OCI-LY7 (cell line): ENCODE data around the gene TM2D3. TPM values are rescaled to one million over a fixed set of nuclear protein-coding genes. Genes with fewer than 3 reads are reported as not detected.
A peak's percentile ranks its signal among the peaks of the same experiment; 100 is the strongest.

ENCODE experiments used
- Bru-seq: library from RNA; stranded (reverse); fragments of 400-500 nt; gene quantifications from one replicate; lab custom pipeline; 2021; lab: Mats Ljungman, UMichigan
- BruChase-seq, 2 experiments: library from RNA; stranded (reverse); fragments of 400-500 nt; gene quantifications; one replicate each; lab custom pipeline; 2021; lab: Mats Ljungman, UMichigan
- BruUV-seq: library from RNA; stranded (reverse); fragments of 400-500 nt; replicated peaks from 2 replicates; lab custom pipeline; 2021; lab: Mats Ljungman, UMichigan
- CTCF ChIA-PET: fragments of 300-600 bp; sonication (Branson Sonifier 250); formaldehyde crosslinking; loops from one replicate; lab custom pipeline; 2022; ENCODE audit warnings: antibody characterized with exemption; ENCODE audit not compliant: unreplicated experiment; lab: Charles Lee
- POLR2A ChIA-PET: fragments of 300-600 bp; sonication (Branson Sonifier 250); formaldehyde crosslinking; loops from one replicate; lab custom pipeline; 2022; ENCODE audit warnings: antibody characterized with exemption; lab: Charles Lee
- DNase-seq: peaks from one replicate; pipeline ENCODE4 v3.0.0-alpha.2; 2015; ENCODE audit warnings: low spot score
- H2AFZ ChIP-seq: fragments of 200-600 bp; sonication (generic), shearing (Covaris generic); 2 replicates; pipeline ENCODE4 v1.6.1; 2014; ENCODE audit warnings: mild to moderate bottlenecking, antibody characterized with exemption, low read length, moderate library complexity
- H3K27ac ChIP-seq: fragments of 200-600 bp; sonication (generic); 2 replicates; pipeline ENCODE4 v1.5.1; 2014; ENCODE audit warnings: mixed run types, low read depth, mild to moderate bottlenecking, moderate library complexity, low read length, inconsistent platforms; ENCODE audit not compliant: poor library complexity, severe bottlenecking
- H3K36me3 ChIP-seq: fragments of 200-600 bp; sonication (generic); 2 replicates; pipeline ENCODE4 v1.6.1; 2014; ENCODE audit warnings: mild to moderate bottlenecking, antibody characterized with exemption, low read length, moderate library complexity, mixed read lengths; ENCODE audit not compliant: insufficient read depth
- H3K4me1 ChIP-seq: fragments of 200-600 bp; sonication (generic); 2 replicates; pipeline ENCODE4 v1.5.1; 2014; ENCODE audit warnings: mild to moderate bottlenecking, low read length; ENCODE audit not compliant: insufficient read depth, poor library complexity, severe bottlenecking
- H3K4me2 ChIP-seq: fragments of 200-600 bp; sonication (generic); 2 replicates; pipeline ENCODE4 v1.6.1; 2014; ENCODE audit warnings: mild to moderate bottlenecking, low read length
- H3K4me3 ChIP-seq: fragments of 200-600 bp; sonication (generic); 2 replicates; pipeline ENCODE4 v1.5.1; 2014; ENCODE audit warnings: mild to moderate bottlenecking, low read depth, low read length; ENCODE audit not compliant: poor library complexity, severe bottlenecking
- H3K79me2 ChIP-seq: fragments of 200-600 bp; sonication (generic); 2 replicates; pipeline ENCODE4 v1.6.1; 2016; ENCODE audit warnings: low read depth, mild to moderate bottlenecking, low read length, moderate library complexity, mixed read lengths; ENCODE audit not compliant: insufficient read depth
- H3K9me2 ChIP-seq: fragments of 200-600 bp; sonication (generic); 2 replicates; pipeline ENCODE4 v1.6.1; 2016; ENCODE audit warnings: mild to moderate bottlenecking, low read length, mixed read lengths; ENCODE audit not compliant: insufficient read depth
- H3K9me3 ChIP-seq: fragments of 200-600 bp; sonication (generic); 2 replicates; pipeline ENCODE4 v1.6.1; 2014; ENCODE audit warnings: mild to moderate bottlenecking, mixed run types, low read length, mixed read lengths
- H4K20me1 ChIP-seq: fragments of 200-600 bp; sonication (generic); 2 replicates; pipeline ENCODE4 v1.6.1; 2014; ENCODE audit warnings: mild to moderate bottlenecking, antibody characterized with exemption, low read length, moderate library complexity, mixed read lengths; ENCODE audit not compliant: insufficient read depth
- EZH2phosphoT487 ChIP-seq: fragments of 200-600 bp; sonication (generic); IDR thresholded peaks from 2 replicates; pipeline ENCODE4 v1.6.1; 2018; ENCODE audit warnings: low read depth, borderline replicate concordance, mild to moderate bottlenecking, mixed run types, antibody characterized with exemption, low read length, moderate library complexity, mixed read lengths
- intact Hi-C: fragments of 100-400 bp; cut with micrococcal nuclease; formaldehyde crosslinking; loops from one replicate; pipeline ENCODE4 v1.10.0; 2022; ENCODE audit not compliant: unreplicated experiment
- long read RNA-seq: library from polyadenylated mRNA; stranded (forward); transcript quantifications from one replicate; pipeline ENCODE4 v2.0.0, GENCODE V29; 2022
- total RNA-seq, 2 experiments: library from RNA; depleted of rRNA in 1 of 2; stranded (reverse); fragments of >200 nt in 1 of 2; shearing (Covaris generic) in 1 of 2; gene quantifications; 2 replicates each; pipeline ENCODE4 v1.2.3, GENCODE V29; 2014 to 2022
- TF ChIP-seq, protein P1 (sequence below): fragments of 200-600 bp; sonication (generic); conservative IDR thresholded peaks from 2 replicates; pipeline ENCODE4 v1.5.1; 2014; ENCODE audit warnings: mild to moderate bottlenecking, antibody characterized with exemption, low read length, moderate library complexity, mixed read lengths

TM2D3 gene
- 28.2 and 39.0 TPM in 2 replicates for total RNA-seq (2014; rRNA removed; shearing (Covaris generic))
- 33.6 and 40.5 TPM in 2 replicates for total RNA-seq (2022)
- Bru-seq, nascent RNA, result percentile 81 among the genes with signal in this experiment
- BruChase-seq, experiment 1, labeled RNA remaining after a 6-hour chase, result percentile 60 among the genes with signal in this experiment
- BruChase-seq, experiment 2, labeled RNA remaining after a 2-hour chase, result percentile 77 among the genes with signal in this experiment
- long read RNA-seq, transcript TM2D3-202 (5 exons, 1,329 nt), result major isoform, 17 of 41 reads
- long read RNA-seq, transcript TM2D3-201 (6 exons, 1,381 nt), result minor isoform, 13 of 41 reads
- long read RNA-seq, partial matches to known transcripts, result 2 of 41 reads
- long read RNA-seq, other reads (novel, unspliced or antisense), result 4 of 41 reads

- Histone ChIP-seq H2AFZ (peak within 1 kb of the TSS; percentile 68; the same call in 1 of the 2 replicates), H3K36me3 (peaks cover 33% of the 10 kb centered on the region), H3K4me2 (peak within 1 kb of the TSS; percentile 100), H3K4me1 (peaks cover 32% of the 10 kb centered on the region), H3K27ac (peak within 1 kb of the TSS; percentile 84), H4K20me1 (peaks cover 23% of the 10 kb centered on the region), H3K4me3 (peak within 1 kb of the TSS; percentile 82), H3K9me2 (no peaks in the 10 kb centered on the region), H3K9me3 (no peaks in the 10 kb centered on the region), H3K79me2 (peaks cover 48% of the 10 kb centered on the region)
- intact Hi-C loops, result loop anchor here (1.0 to 5.0 kb wide), 5 partner anchors 70 to 725 kb away; partner anchors contain the start of gene TARS3
- BruUV-seq, result no TSS peak
- DNase-seq, result peak; percentile 94
- POLR2A ChIA-PET, result interaction anchor here (0.5 to 0.6 kb wide), 2 partner anchors 354 to 1003 kb away, joined by 3 read pairs; no protein-coding TSS in a partner anchor
- CTCF ChIA-PET, result no interaction called here
- TF ChIP-seq, protein P1, sequence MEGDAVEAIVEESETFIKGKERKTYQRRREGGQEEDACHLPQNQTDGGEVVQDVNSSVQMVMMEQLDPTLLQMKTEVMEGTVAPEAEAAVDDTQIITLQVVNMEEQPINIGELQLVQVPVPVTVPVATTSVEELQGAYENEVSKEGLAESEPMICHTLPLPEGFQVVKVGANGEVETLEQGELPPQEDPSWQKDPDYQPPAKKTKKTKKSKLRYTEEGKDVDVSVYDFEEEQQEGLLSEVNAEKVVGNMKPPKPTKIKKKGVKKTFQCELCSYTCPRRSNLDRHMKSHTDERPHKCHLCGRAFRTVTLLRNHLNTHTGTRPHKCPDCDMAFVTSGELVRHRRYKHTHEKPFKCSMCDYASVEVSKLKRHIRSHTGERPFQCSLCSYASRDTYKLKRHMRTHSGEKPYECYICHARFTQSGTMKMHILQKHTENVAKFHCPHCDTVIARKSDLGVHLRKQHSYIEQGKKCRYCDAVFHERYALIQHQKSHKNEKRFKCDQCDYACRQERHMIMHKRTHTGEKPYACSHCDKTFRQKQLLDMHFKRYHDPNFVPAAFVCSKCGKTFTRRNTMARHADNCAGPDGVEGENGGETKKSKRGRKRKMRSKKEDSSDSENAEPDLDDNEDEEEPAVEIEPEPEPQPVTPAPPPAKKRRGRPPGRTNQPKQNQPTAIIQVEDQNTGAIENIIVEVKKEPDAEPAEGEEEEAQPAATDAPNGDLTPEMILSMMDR, result peak; percentile 63
- TF ChIP-seq EZH2phosphoT487, result no peak
Measured at GRCh38 chr15:101652098-101652785, at the start of gene TM2D3. TM2D3 (minus strand) TSS chr15:101652381; CDS start chr15:101652361, 20 bp downstream.

GRCh38 chr15:101698314-101698713 is 46.1 kb upstream of the TM2D3 start:
- H3K4me3 ChIP-seq, result no peak overlapping the region
- ChIA-PET POLR2A (interaction anchor here (0.7 kb wide), 1 partner anchor 8 kb away, joined by 3 read pairs; no protein-coding TSS in a partner anchor), CTCF (interaction anchor here (0.6 kb wide), 1 partner anchor 79 kb away, joined by 3 read pairs; no protein-coding TSS in a partner anchor)
- H2AFZ ChIP-seq, result no peak overlapping the region
- no peaks in the 10 kb centered on the region for H3K9me3 ChIP-seq
- H3K4me1 ChIP-seq, result peaks cover 17% of the 10 kb centered on the region
- BruUV-seq, result no TSS peak
- no peaks in the 10 kb centered on the region; the same call in 1 of the 2 replicates for H3K9me2 ChIP-seq
- intact Hi-C loops, result no loop called here
- no peak for TF ChIP-seq EZH2phosphoT487
- TF ChIP-seq, protein P1, result no peak
- peaks cover 27% of the 10 kb centered on the region for H3K36me3 ChIP-seq
- H3K79me2 ChIP-seq, result no peaks in the 10 kb centered on the region
- no peaks in the 10 kb centered on the region for H4K20me1 ChIP-seq
- H3K27ac ChIP-seq, result no peak overlapping the region
- no peak for DNase-seq
- H3K4me2 ChIP-seq, result no peak overlapping the region
